Measurements from ENCODE around the gene GMEB1. TPM values are rescaled to one million over a fixed set of nuclear protein-coding genes. Genes with fewer than 3 reads are reported as not detected.
A peak's percentile ranks its signal among the peaks of the same experiment; 100 is the strongest.

GMEB1 gene
- total RNA-seq, 4 donors from 2014 or later = 4.0 to 12.8 (median 9.0) TPM

- TF ChIP-seq CTCF (IDR thresholded peaks at IDR 0.05) = peak in 1 of 6 experiments; percentile 16
- TF ChIP-seq POLR2A (IDR thresholded peaks at IDR 0.05) = no peak
- Histone ChIP-seq H3K27ac (no peak overlapping the region), H3K4me1 (peaks cover 24 to 64% (median 49%) of the 10 kb centered on the region in 3 donors), H3K9me3 (no peaks in the 10 kb centered on the region), H3K36me3 (peaks cover 4 to 82% (median 7%) of the 10 kb centered on the region in 3 donors), H3K4me3 (no peak overlapping the region), H3K27me3 (no peaks in the 10 kb centered on the region)
- 40 to 43% methylated on average over 5 of the region's 5 CpGs for WGBS, 2 donors
- intact Hi-C loops (cut with DNase I) = no loop called here
- DNase-seq = no peak
Measured at GRCh38 chr1:28756846-28757245, 88.3 kb downstream of the GMEB1 start.

- Histone ChIP-seq H3K4me3 (no peak overlapping the region), H3K4me1 (peaks cover 29 to 65% (median 49%) of the 10 kb centered on the region in 3 donors), H3K27ac (no peak overlapping the region), H3K36me3 (peaks cover 4 to 80% (median 7%) of the 10 kb centered on the region in 3 donors), H3K9me3 (no peaks in the 10 kb centered on the region), H3K27me3 (no peaks in the 10 kb centered on the region)
- no peak for DNase-seq
- intact Hi-C loops (cut with DNase I) = no loop called here
- TF ChIP-seq POLR2A (IDR thresholded peaks at IDR 0.05) = no peak
- no peak for TF ChIP-seq CTCF (IDR thresholded peaks at IDR 0.05)
- WGBS, 2 donors = 78 to 82% methylated on average over 4 of the region's 4 CpGs
Measured at GRCh38 chr1:28758420-28758819, 89.8 kb downstream of the GMEB1 start.

- Histone ChIP-seq H3K9me3 (no peaks in the 10 kb centered on the region), H3K36me3 (peaks cover 0 to 80% (median 7%) of the 10 kb centered on the region in 3 donors), H3K4me3 (no peak overlapping the region)
Measured at GRCh38 chr1:28759257-28759656, 90.7 kb downstream of the GMEB1 start.

GRCh38 chr1:28761189-28761588 is 92.6 kb downstream of the GMEB1 start:
- intact Hi-C loops (cut with DNase I) = no loop called here
- DNase-seq = no peak
- WGBS, 2 donors = 87 to 97% methylated on average over 3 to 5 of the region's 5 CpGs
- H3K27ac ChIP-seq = no peak overlapping the region
- H3K4me3 ChIP-seq = no peak overlapping the region
- H3K36me3 ChIP-seq = peaks cover 0 to 89% (median 7%) of the 10 kb centered on the region in 3 donors
- TF ChIP-seq POLR2A (IDR thresholded peaks at IDR 0.05) (no peak), CTCF (IDR thresholded peaks at IDR 0.05) (no peak)
- H3K4me1 ChIP-seq = peaks cover 17 to 55% (median 23%) of the 10 kb centered on the region in 3 donors
- no peaks in the 10 kb centered on the region for H3K9me3 ChIP-seq
- no peaks in the 10 kb centered on the region for H3K27me3 ChIP-seq

More at GRCh38 chr1:28759257-28759656, 90.7 kb downstream of the GMEB1 start:
- H3K27me3 ChIP-seq = no peaks in the 10 kb centered on the region
- TF ChIP-seq CTCF (IDR thresholded peaks at IDR 0.05) (no peak), POLR2A (IDR thresholded peaks at IDR 0.05) (no peak)
- H3K4me1 ChIP-seq = peaks cover 23 to 59% (median 43%) of the 10 kb centered on the region in 3 donors
- DNase-seq = no peak
- no peak overlapping the region for H3K27ac ChIP-seq
- WGBS, 2 donors = 96 to 99% methylated on average over 3 of the region's 3 CpGs
- intact Hi-C loops (cut with DNase I) = no loop called here

- H3K4me3 ChIP-seq = no peak overlapping the region
Measured at GRCh38 chr1:28766532-28767183, 98.1 kb downstream of the GMEB1 start.

More at GRCh38 chr1:28766532-28767183, 98.1 kb downstream of the GMEB1 start:
- Histone ChIP-seq H3K27me3 (no peaks in the 10 kb centered on the region), H3K4me1 (peaks cover 5 to 40% (median 15%) of the 10 kb centered on the region in 3 donors), H3K9me3 (no peaks in the 10 kb centered on the region), H3K36me3 (peaks cover 0 to 92% (median 8%) of the 10 kb centered on the region in 3 donors), H3K27ac (no peak overlapping the region)
- 84 to 86% methylated on average over 2 of the region's 2 CpGs for WGBS, 2 donors
- DNase-seq = no peak
- TF ChIP-seq CTCF (IDR thresholded peaks at IDR 0.05) (no peak), POLR2A (IDR thresholded peaks at IDR 0.05) (no peak)
- intact Hi-C loops (cut with DNase I) = no loop called here

Measured in esophagus squamous epithelium (tissue), 5 donors.